ENCODE data around the gene FBLN7.

The FBLN7 gene

GRCh38 chr2:112140899-112141625 lies 2.9 kb downstream of the FBLN7 start:
- no peak for FAIRE-seq

GRCh38 chr2:112141626-112142007 lies 3.4 kb downstream of the FBLN7 start:
- no peak for FAIRE-seq

- no peak for FAIRE-seq
These were observed 4.4 kb downstream of the FBLN7 start for GRCh38 chr2:112142525-112143078.

GRCh38 chr2:112143150-112143549 lies 5.0 kb downstream of the FBLN7 start:
- no peak for FAIRE-seq

- no peak for FAIRE-seq
These were observed 6.8 kb downstream of the FBLN7 start for GRCh38 chr2:112144966-112145365.

GRCh38 chr2:112147382-112148168 lies 9.4 kb downstream of the FBLN7 start:
- no peak for FAIRE-seq

GRCh38 chr2:112148477-112148876 lies 10.3 kb downstream of the FBLN7 start:
- FAIRE-seq = no peak

- no peak for FAIRE-seq
These were observed 11.0 kb downstream of the FBLN7 start for GRCh38 chr2:112149194-112149593.

- FAIRE-seq = no peak
These were observed 11.8 kb downstream of the FBLN7 start for GRCh38 chr2:112149866-112150435.

- FAIRE-seq = no peak
These were observed 12.3 kb downstream of the FBLN7 start for GRCh38 chr2:112150447-112150846.

GRCh38 chr2:112150851-112151250 lies 12.7 kb downstream of the FBLN7 start:
- no peak for FAIRE-seq

GRCh38 chr2:112151271-112151670 lies 13.1 kb downstream of the FBLN7 start:
- no peak for FAIRE-seq

GRCh38 chr2:112151701-112152440 lies 13.7 kb downstream of the FBLN7 start:
- no peak for FAIRE-seq

- FAIRE-seq = no peak
These were observed 14.4 kb downstream of the FBLN7 start for GRCh38 chr2:112152476-112153178.

GRCh38 chr2:112153179-112153490 lies 14.9 kb downstream of the FBLN7 start:
- no peak for FAIRE-seq

GRCh38 chr2:112153501-112153900 lies 15.3 kb downstream of the FBLN7 start:
- FAIRE-seq = no peak

GRCh38 chr2:112154246-112155117 lies 16.3 kb downstream of the FBLN7 start:
- FAIRE-seq = no peak

GRCh38 chr2:112155331-112156151 lies 17.4 kb downstream of the FBLN7 start:
- FAIRE-seq = no peak

- no peak for FAIRE-seq
These were observed 18.2 kb downstream of the FBLN7 start for GRCh38 chr2:112156152-112156986.

Measured in colon (tissue), 2 donors.